ENCODE results near the gene AREL1. TPM values are rescaled to one million over a fixed set of nuclear protein-coding genes. Genes with fewer than 3 reads are reported as not detected.

The AREL1 gene
- total and polyA plus RNA-seq, 2 of the 8 experiments (the other 6 are each of a cell fraction or from before 2014, with no cell fraction given), result 31.4 to 49.1 TPM

DNA sequence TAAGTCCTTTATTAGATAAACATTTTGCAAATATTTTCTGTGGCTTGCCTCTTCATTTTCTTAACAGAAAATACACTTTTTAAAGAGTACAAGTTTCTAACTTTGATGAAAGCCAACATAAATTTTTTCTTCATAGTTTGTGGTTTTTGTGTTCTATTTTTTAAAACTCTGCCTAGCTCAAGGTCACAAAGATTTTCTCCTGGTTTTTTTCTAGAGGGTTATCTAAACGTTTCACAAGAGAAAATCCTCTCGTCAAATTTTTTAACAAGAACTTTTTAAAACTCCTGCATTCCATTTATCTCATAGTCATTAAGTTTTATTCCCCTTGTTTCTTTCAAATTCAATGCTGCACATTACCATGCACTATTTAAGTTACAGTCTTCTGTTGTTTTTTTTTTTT lies 8.2 kb downstream of the AREL1 start (continued):
- TF ChIP-seq, protein P1, sequence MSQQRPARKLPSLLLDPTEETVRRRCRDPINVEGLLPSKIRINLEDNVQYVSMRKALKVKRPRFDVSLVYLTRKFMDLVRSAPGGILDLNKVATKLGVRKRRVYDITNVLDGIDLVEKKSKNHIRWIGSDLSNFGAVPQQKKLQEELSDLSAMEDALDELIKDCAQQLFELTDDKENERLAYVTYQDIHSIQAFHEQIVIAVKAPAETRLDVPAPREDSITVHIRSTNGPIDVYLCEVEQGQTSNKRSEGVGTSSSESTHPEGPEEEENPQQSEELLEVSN (IDR thresholded peaks at IDR 0.05), result no peak
- TF ChIP-seq, protein P2, sequence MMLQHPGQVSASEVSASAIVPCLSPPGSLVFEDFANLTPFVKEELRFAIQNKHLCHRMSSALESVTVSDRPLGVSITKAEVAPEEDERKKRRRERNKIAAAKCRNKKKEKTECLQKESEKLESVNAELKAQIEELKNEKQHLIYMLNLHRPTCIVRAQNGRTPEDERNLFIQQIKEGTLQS (IDR thresholded peaks at IDR 0.05; ENCODE audit: insufficient read depth, low read depth, low read length), result no peak
- no peak for TF ChIP-seq RFX5 (IDR thresholded peaks at IDR 0.05; ENCODE audit: borderline replicate concordance, low read depth, low read length)
